NCI-H2029 treated with DMSO at 0.1 percent for 48 hours (cell line): ENCODE measurements around the gene TMEM52.

Source experiments
- DNase-seq: peaks from one replicate; lab custom pipeline; 2025; lab: John Stamatoyannopoulos, UW

The TMEM52 gene

GRCh38 chr1:1926886-1927660 lies 8.0 kb upstream of the TMEM52 start:
- no peak for DNase-seq

GRCh38 chr1:1926346-1926811 lies 7.3 kb upstream of the TMEM52 start:
- no peak for DNase-seq

GRCh38 chr1:1925437-1926345 lies 6.6 kb upstream of the TMEM52 start:
- DNase-seq = no peak

GRCh38 chr1:1924849-1925248 lies 5.8 kb upstream of the TMEM52 start:
- no peak for DNase-seq

GRCh38 chr1:1924386-1924785 lies 5.3 kb upstream of the TMEM52 start:
- DNase-seq = no peak

- no peak for DNase-seq
These were observed 4.1 kb upstream of the TMEM52 start for GRCh38 chr1:1922956-1923833.

- no peak for DNase-seq
These were observed 3.5 kb upstream of the TMEM52 start for GRCh38 chr1:1922702-1922955.

GRCh38 chr1:1921901-1922701 lies 3.0 kb upstream of the TMEM52 start:
- DNase-seq = no peak

GRCh38 chr1:1921459-1921862 lies 2.4 kb upstream of the TMEM52 start:
- no peak for DNase-seq

GRCh38 chr1:1920608-1921458 lies 1.8 kb upstream of the TMEM52 start:
- DNase-seq = no peak

GRCh38 chr1:1920057-1920607 lies 1.1 kb upstream of the TMEM52 start:
- no peak for DNase-seq

- peak; percentile 66 for DNase-seq
These were observed 401 bp upstream of the TMEM52 start for GRCh38 chr1:1919304-1920056.

- no peak for DNase-seq
These were observed 831 bp downstream of the TMEM52 start for GRCh38 chr1:1917995-1918900.

- DNase-seq = no peak
These were observed 1.6 kb downstream of the TMEM52 start for GRCh38 chr1:1917304-1917976.

GRCh38 chr1:1916851-1917251 lies 2.2 kb downstream of the TMEM52 start:
- no peak for DNase-seq

GRCh38 chr1:1915911-1916840 lies 2.9 kb downstream of the TMEM52 start:
- DNase-seq = no peak
